ENCODE results near the gene STUM.
"Not testable (repeated sequence)": the region's sequence is repeated elsewhere in the genome, so short reads cannot be mapped to it uniquely, and the experiment has no call there.

Gene STUM, protein sequence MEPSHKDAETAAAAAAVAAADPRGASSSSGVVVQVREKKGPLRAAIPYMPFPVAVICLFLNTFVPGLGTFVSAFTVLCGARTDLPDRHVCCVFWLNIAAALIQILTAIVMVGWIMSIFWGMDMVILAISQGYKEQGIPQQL

GRCh38 chr1:226548256-226549093 is at the start of gene STUM:
TSS of gene STUM (plus strand) at chr1:226548764. CDS start at chr1:226548905, 141 bp downstream.
- DNase-seq: no peak

GRCh38 chr1:226499699-226500098 is 48.9 kb upstream of the STUM start:
- not testable (repeated sequence) for DNase-seq

DNA sequence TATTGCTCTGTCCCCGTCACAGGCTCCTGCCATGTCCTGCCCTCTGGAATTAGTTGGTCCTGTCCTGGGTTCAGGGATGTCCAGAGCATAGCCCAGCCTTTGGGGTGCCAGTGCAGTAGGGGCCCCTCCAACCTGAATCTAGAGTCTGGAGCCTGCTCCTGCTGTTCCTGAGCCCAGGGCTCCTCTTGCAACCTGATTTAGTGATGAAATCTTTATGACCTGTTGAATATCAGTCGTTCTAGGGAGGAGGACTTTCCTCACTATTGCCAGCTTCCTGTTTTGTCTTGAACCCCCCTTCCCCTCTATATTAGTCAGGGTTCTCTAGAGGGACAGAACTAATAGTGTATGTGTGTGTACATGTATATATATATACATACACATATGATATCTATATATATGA is 42.5 kb upstream of the STUM start:
- DNase-seq: no peak

DNA sequence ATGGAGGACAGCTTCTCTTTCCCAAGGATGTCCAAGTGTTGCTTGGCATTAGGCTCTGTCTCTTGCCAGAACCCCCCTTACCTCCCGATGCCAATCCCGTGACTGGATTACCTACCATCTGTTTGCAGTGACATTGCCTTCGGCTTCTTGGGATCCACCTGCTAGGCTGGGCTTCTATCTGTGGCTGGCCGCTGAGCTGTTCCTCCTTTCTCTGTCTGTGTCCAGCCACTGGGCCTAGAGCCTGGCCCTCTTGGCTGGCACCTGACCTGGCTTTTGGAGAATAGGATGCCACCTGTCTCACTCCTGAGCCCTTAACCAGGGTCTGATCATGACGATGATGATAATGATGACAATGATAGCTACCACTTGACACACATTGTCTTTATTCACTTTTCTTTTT is 41.6 kb upstream of the STUM start:
- DNase-seq: no peak

GRCh38 chr1:226510453-226510852 is 38.1 kb upstream of the STUM start:
- no peak for DNase-seq

GRCh38 chr1:226511296-226511695 is 37.3 kb upstream of the STUM start:
- no peak for DNase-seq

DNA sequence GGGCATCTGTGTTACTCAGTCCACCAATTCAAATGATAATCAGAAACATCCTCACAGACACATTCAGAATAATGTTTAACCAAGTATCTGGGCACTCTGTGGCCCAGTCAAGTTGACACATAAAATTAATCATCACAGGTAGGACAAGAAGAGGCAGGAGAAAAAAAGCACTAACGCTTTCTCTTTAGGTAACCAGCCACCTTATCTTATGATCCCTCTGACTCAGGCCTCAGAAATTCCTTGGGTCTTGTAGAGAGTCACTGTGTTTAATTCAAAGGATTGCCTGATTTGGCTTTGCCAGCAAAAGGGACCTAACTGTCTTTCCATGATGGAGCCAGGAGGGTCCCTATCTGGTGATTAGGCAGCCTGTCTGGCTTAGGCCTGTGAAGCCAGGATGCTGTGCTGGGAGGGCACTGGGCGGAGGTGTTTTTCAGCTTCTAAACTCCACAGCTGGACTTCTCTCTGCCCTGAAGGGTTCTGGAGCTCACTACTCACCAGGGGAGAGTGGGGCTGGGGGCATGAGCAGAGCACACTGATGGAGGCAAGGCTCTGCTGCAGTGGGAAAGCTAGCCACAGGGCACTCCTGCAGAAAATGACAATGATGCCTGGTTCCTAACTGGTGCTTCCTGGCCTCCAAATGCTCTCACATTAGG is 36.4 kb upstream of the STUM start:
- DNase-seq: no peak

GRCh38 chr1:226518375-226518774 is 30.2 kb upstream of the STUM start:
- no peak for DNase-seq

DNA sequence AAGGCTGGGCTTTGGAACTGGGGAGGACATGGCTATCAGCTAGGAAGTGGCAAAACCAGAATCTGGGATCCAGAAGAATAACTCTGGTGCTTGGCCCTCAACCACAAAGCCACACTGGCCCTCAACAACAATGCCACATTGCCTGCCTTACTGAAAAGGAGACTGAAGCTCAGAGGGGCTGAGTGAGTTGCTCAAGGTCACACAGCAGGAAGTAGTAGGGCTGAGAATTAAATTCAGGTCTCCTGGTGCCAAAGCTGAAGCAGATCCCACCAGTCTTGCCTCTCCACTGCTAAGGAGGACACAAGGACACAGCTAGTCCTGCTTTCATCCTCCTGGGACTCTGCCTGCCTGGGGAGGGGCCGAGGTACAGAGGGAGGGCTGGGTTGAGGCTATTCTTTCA is 29.4 kb upstream of the STUM start:
- DNase-seq: no peak

DNA sequence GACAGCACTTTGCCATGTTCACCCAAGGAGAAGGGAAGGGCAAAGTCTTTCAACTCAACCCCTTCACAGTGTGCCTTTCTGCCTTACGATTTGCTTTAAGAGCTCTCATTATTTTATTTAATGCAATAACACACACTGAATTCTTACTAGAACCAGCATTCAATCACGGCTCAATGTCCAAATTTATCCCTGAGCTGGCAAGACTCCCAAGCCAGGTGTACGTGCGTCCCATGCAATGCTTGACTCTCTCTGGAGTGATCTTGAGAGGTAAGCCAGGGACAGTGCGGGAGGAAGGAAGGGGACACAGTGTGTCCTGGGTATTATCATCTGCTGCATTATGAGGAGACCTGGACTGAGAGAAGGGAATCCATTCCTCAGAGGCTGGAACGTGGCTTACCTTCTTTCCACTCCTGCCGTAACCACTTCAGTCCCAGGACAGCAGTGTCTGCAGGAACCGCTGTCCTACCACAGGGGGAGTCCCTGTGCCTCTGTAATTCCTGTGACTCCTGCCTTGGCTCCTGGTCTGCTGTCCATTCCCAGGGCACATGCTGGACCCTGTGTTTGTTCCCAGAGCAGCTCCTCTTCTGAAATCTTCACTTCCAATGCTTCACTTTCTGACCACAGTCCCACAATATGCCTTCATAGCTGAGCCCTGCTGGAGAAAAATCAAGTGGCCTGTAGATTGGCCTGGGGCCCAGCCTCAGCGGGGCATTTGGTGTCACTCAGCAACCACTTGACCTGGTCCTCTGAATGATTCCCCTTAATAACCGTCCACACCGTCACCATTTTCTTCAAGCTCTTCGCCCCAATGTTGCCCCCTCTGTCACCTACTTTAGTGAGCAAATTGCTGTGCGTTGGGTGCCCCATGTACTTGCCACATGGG is 28.6 kb upstream of the STUM start:
- DNase-seq: no peak

- peak in 1 of 2 experiments; percentile 9 for DNase-seq
Observed at GRCh38 chr1:226520640-226521355, 27.8 kb upstream of the STUM start.

GRCh38 chr1:226523646-226524406 is 24.7 kb upstream of the STUM start:
- DNase-seq: no peak

GRCh38 chr1:226524547-226524946 is 24.0 kb upstream of the STUM start:
- no peak for DNase-seq

DNA sequence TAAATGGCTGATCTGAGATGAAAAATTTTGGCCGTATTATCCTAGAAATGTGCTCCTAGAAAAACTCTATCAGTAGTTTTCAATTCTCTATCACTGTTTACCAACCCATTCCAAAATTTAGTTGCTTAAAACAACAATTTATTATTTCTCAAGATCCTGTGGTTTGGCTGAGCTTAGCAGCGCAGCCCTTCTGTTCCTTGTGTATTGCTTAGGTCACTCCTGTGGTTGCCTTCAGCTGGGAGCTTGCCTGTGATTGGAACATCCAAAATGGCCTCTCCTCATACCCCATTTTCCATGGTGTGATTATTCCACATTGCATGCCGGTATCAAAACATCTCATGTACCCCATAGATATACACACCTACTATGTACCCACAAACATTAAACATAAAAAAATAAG is 22.8 kb upstream of the STUM start:
- DNase-seq: no peak

- DNase-seq: no peak
Observed at GRCh38 chr1:226526801-226527595, 21.6 kb upstream of the STUM start.

DNA sequence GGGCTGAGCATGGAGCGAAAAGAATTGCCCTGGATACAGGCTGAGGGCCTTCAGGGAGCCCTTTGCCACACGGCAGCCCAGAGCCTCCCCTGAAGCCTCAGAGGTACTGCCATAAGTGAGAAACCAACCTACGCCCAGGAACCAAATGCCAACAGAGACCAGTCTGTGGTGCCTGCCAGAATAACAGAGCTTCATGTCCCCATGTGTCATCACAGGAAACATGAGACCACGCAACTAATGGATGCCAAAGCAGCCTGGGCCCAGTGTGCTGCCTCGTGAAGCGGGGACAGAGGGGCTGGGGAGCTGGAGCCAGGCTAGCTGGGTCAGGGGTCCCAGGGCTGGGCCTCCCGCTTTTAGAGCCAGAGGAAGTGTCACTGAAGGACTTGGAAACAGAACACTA is 18.7 kb upstream of the STUM start:
- no peak for DNase-seq

DNA sequence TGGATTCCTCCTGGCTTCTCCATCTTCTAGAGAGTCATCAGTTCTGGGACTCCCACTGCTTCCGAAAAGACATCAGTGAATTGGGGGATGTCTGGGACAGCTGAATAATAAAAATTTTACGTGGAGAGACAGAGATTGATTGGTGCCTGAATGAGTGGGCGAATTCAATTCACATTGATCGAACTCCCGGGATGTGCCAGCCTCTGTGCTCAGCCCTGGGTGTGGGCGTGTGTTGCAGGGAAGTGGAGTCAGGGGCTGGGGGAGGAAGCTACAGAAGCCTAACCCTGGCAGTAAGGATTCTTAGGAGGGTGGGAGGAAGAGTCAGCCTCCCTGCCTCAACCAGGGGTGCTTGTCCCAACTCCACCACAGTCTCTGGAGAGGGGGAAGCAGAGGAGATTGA is 18.0 kb upstream of the STUM start:
- DNase-seq: no peak

DNA sequence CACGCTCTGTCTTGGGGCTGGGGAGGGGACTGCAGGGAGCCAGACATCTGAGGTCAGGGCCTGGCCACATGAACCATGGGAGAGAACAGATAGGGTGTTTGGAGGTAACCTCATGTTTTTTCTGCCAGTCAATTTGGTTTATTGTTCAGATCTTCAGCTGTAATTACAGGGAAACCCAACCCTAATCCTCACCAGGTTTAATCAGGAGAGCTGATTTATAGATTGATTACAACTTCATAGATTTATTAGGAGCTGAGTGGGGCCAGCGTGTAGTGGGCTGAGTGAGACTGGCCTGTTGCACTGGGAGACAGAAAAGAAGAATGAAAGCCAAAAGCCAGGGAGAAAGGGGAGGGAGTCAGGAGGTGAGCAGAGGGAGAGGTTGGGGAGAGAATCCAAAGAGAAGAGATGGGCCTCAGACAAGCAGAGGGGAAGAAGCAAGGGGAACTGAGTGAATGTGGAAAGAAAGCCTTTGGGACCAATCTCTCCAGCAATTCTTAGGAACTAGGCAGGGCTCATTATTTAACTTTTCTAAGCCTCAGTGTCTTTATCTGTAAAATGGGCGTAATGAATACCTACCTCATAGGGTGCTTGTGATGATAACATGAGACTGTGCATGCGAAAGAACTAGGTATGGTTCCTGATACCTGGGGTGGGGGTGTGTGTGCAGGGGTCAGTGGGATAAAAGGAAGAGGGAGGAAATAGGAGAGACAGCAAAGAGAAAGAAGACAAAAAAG is 17.0 kb upstream of the STUM start:
- no peak for DNase-seq

DNA sequence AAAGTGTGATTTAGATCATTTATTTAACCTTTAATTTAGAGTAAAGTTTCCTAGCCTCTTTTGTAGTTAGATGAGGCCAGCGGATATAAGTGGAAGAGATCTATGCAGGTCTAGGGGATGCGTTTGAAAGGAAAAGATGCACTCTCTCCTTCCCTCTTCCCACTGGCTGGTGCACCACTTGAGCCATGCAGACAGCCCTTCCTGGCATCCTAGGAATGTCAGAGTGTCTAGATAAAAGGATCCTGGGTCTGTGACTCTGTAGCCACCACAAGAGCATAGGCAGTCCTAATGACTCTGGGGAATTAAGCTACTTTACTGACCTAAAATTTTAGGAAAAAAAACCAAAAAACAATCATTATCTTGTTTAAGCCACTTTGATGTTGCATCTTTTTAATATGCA is 16.0 kb upstream of the STUM start:
- no peak for DNase-seq

GRCh38 chr1:226533220-226533619 is 15.3 kb upstream of the STUM start:
- no peak for DNase-seq

All from NCI-H187 (cell line).